ENCODE measurements around the gene COMMD9.
"Not testable (repeated sequence)": the region's sequence is repeated elsewhere in the genome, so short reads cannot be mapped to it uniquely, and the experiment has no call there.

The COMMD9 gene

GRCh38 chr11:36325403-36325802 is 36.2 kb upstream of the COMMD9 start:
- H3K4me3 ChIP-seq (ENCODE audit: control insufficient read depth in 1 of 7, extremely low read depth in 1 of 7, insufficient read depth in 4 of 7, low read depth in 2 of 7, low read length in 6 of 7); H3K36me3 ChIP-seq (ENCODE audit: control insufficient read depth in 4 of 4, insufficient read depth in 4 of 4, low read length in 3 of 4); H3K4me1 ChIP-seq (ENCODE audit: control extremely low read depth in 1 of 4, control insufficient read depth in 4 of 4, insufficient read depth in 4 of 4, low read length in 3 of 4); DNase-seq; H3K27me3 ChIP-seq (replicated peaks in 2 of 5; ENCODE audit: control insufficient read depth in 4 of 5, insufficient read depth in 5 of 5, low read length in 4 of 5); POLR2A ChIA-PET; H3K9me3 ChIP-seq (ENCODE audit: control extremely low read depth in 1 of 5, control insufficient read depth in 4 of 5, insufficient read depth in 2 of 5, low read depth in 1 of 5, low read length in 4 of 5); H3K27ac ChIP-seq (ENCODE audit: insufficient read depth in 1 of 2, low read depth in 1 of 2, low read length in 2 of 2, poor library complexity in 1 of 2, severe bottlenecking in 2 of 2): not testable (repeated sequence)
- CTCF ChIA-PET: interaction anchor here (1.1 kb wide), 1 partner anchor 167 kb away, joined by 3 read pairs; no protein-coding TSS in a partner anchor
- WGBS (ENCODE audit: insufficient coverage): 100% methylated on average over 2 of the region's 5 CpGs

GRCh38 chr11:36324956-36325355 is 35.7 kb upstream of the COMMD9 start:
- not testable (repeated sequence) for H3K27me3 ChIP-seq (replicated peaks in 2 of 5; ENCODE audit: control insufficient read depth in 4 of 5, insufficient read depth in 5 of 5, low read length in 4 of 5)
- CTCF ChIA-PET: interaction anchor here (1.1 kb wide), 1 partner anchor 168 kb away, joined by 3 read pairs; no protein-coding TSS in a partner anchor

GRCh38 chr11:36317992-36318391 is 28.8 kb upstream of the COMMD9 start:
- Histone ChIP-seq H3K36me3 (ENCODE audit: control insufficient read depth in 4 of 4, insufficient read depth in 4 of 4, low read length in 3 of 4) (peaks cover 0 to 2% (median 0%) of the 10 kb centered on the region in 4 experiments), H3K4me3 (ENCODE audit: control insufficient read depth in 1 of 7, extremely low read depth in 1 of 7, insufficient read depth in 4 of 7, low read depth in 2 of 7, low read length in 6 of 7) (no peak overlapping the region), H3K4me1 (ENCODE audit: control extremely low read depth in 1 of 4, control insufficient read depth in 4 of 4, insufficient read depth in 4 of 4, low read length in 3 of 4) (no peaks in the 10 kb centered on the region), H3K9me3 (ENCODE audit: control extremely low read depth in 1 of 5, control insufficient read depth in 4 of 5, insufficient read depth in 2 of 5, low read depth in 1 of 5, low read length in 4 of 5) (no peaks in the 10 kb centered on the region), H3K27ac (ENCODE audit: insufficient read depth in 1 of 2, low read depth in 1 of 2, low read length in 2 of 2, poor library complexity in 1 of 2, severe bottlenecking in 2 of 2) (no peak overlapping the region), H3K27me3 (replicated peaks in 2 of 5; ENCODE audit: control insufficient read depth in 4 of 5, insufficient read depth in 5 of 5, low read length in 4 of 5) (no peaks in the 10 kb centered on the region)
- CTCF ChIA-PET: interaction anchor here (1.1 kb wide), 1 partner anchor 149 kb away, joined by 3 read pairs; no protein-coding TSS in a partner anchor
- DNase-seq: no peak
- POLR2A ChIA-PET: no interaction called here
- WGBS (ENCODE audit: insufficient coverage): no CpG with 5 or more reads among the region's 2 CpGs

More at GRCh38 chr11:36324956-36325355, 35.7 kb upstream of the COMMD9 start:
- H3K27ac ChIP-seq (ENCODE audit: insufficient read depth in 1 of 2, low read depth in 1 of 2, low read length in 2 of 2, poor library complexity in 1 of 2, severe bottlenecking in 2 of 2); H3K4me3 ChIP-seq (ENCODE audit: control insufficient read depth in 1 of 7, extremely low read depth in 1 of 7, insufficient read depth in 4 of 7, low read depth in 2 of 7, low read length in 6 of 7); H3K9me3 ChIP-seq (ENCODE audit: control extremely low read depth in 1 of 5, control insufficient read depth in 4 of 5, insufficient read depth in 2 of 5, low read depth in 1 of 5, low read length in 4 of 5); H3K36me3 ChIP-seq (ENCODE audit: control insufficient read depth in 4 of 4, insufficient read depth in 4 of 4, low read length in 3 of 4); H3K4me1 ChIP-seq (ENCODE audit: control extremely low read depth in 1 of 4, control insufficient read depth in 4 of 4, insufficient read depth in 4 of 4, low read length in 3 of 4); POLR2A ChIA-PET; DNase-seq: not testable (repeated sequence)
- WGBS (ENCODE audit: insufficient coverage): 95% methylated on average over 14 of the region's 15 CpGs

- no peak for DNase-seq
- Histone ChIP-seq H3K27ac (ENCODE audit: insufficient read depth in 1 of 2, low read depth in 1 of 2, low read length in 2 of 2, poor library complexity in 1 of 2, severe bottlenecking in 2 of 2) (no peak overlapping the region), H3K27me3 (replicated peaks in 2 of 5; ENCODE audit: control insufficient read depth in 4 of 5, insufficient read depth in 5 of 5, low read length in 4 of 5) (no peaks in the 10 kb centered on the region), H3K36me3 (ENCODE audit: control insufficient read depth in 4 of 4, insufficient read depth in 4 of 4, low read length in 3 of 4) (no peaks in the 10 kb centered on the region), H3K4me1 (ENCODE audit: control extremely low read depth in 1 of 4, control insufficient read depth in 4 of 4, insufficient read depth in 4 of 4, low read length in 3 of 4) (no peaks in the 10 kb centered on the region), H3K4me3 (ENCODE audit: control insufficient read depth in 1 of 7, extremely low read depth in 1 of 7, insufficient read depth in 4 of 7, low read depth in 2 of 7, low read length in 6 of 7) (no peak overlapping the region), H3K9me3 (ENCODE audit: control extremely low read depth in 1 of 5, control insufficient read depth in 4 of 5, insufficient read depth in 2 of 5, low read depth in 1 of 5, low read length in 4 of 5) (no peaks in the 10 kb centered on the region)
- POLR2A ChIA-PET: no interaction called here
- CTCF ChIA-PET: interaction anchor here (1.3 to 1.6 kb wide), 2 partner anchors 39 to 163 kb away, joined by 3 to 4 read pairs; no protein-coding TSS in a partner anchor
- WGBS (ENCODE audit: insufficient coverage): 97% methylated on average over 3 of the region's 3 CpGs
These were observed 26.8 kb upstream of the COMMD9 start for GRCh38 chr11:36316049-36316448.

- Histone ChIP-seq H3K36me3 (ENCODE audit: control insufficient read depth in 4 of 4, insufficient read depth in 4 of 4, low read length in 3 of 4) (no peaks in the 10 kb centered on the region), H3K27me3 (replicated peaks in 2 of 5; ENCODE audit: control insufficient read depth in 4 of 5, insufficient read depth in 5 of 5, low read length in 4 of 5) (no peaks in the 10 kb centered on the region), H3K4me3 (ENCODE audit: control insufficient read depth in 1 of 7, extremely low read depth in 1 of 7, insufficient read depth in 4 of 7, low read depth in 2 of 7, low read length in 6 of 7) (no peak overlapping the region), H3K9me3 (ENCODE audit: control extremely low read depth in 1 of 5, control insufficient read depth in 4 of 5, insufficient read depth in 2 of 5, low read depth in 1 of 5, low read length in 4 of 5) (no peaks in the 10 kb centered on the region), H3K27ac (ENCODE audit: insufficient read depth in 1 of 2, low read depth in 1 of 2, low read length in 2 of 2, poor library complexity in 1 of 2, severe bottlenecking in 2 of 2) (no peak overlapping the region), H3K4me1 (ENCODE audit: control extremely low read depth in 1 of 4, control insufficient read depth in 4 of 4, insufficient read depth in 4 of 4, low read length in 3 of 4) (no peaks in the 10 kb centered on the region)
- CTCF ChIA-PET: no interaction called here
- POLR2A ChIA-PET: no interaction called here
- no peak for DNase-seq
- WGBS (ENCODE audit: insufficient coverage): 86% methylated on average over 6 of the region's 6 CpGs
These were observed 25.2 kb upstream of the COMMD9 start for GRCh38 chr11:36314434-36314767.

GRCh38 chr11:36313750-36314433 is 24.7 kb upstream of the COMMD9 start:
- POLR2A ChIA-PET: no interaction called here
- 76% methylated on average over 3 of the region's 3 CpGs for WGBS (ENCODE audit: insufficient coverage)
- no peak overlapping the region for H3K27ac ChIP-seq (ENCODE audit: insufficient read depth in 1 of 2, low read depth in 1 of 2, low read length in 2 of 2, poor library complexity in 1 of 2, severe bottlenecking in 2 of 2)

GRCh38 chr11:36312611-36313472 is 23.6 kb upstream of the COMMD9 start:
- Histone ChIP-seq H3K9me3 (ENCODE audit: control extremely low read depth in 1 of 5, control insufficient read depth in 4 of 5, insufficient read depth in 2 of 5, low read depth in 1 of 5, low read length in 4 of 5) (no peaks in the 10 kb centered on the region), H3K4me3 (ENCODE audit: control insufficient read depth in 1 of 7, extremely low read depth in 1 of 7, insufficient read depth in 4 of 7, low read depth in 2 of 7, low read length in 6 of 7) (no peak overlapping the region), H3K36me3 (ENCODE audit: control insufficient read depth in 4 of 4, insufficient read depth in 4 of 4, low read length in 3 of 4) (no peaks in the 10 kb centered on the region), H3K27ac (ENCODE audit: insufficient read depth in 1 of 2, low read depth in 1 of 2, low read length in 2 of 2, poor library complexity in 1 of 2, severe bottlenecking in 2 of 2) (no peak overlapping the region), H3K4me1 (ENCODE audit: control extremely low read depth in 1 of 4, control insufficient read depth in 4 of 4, insufficient read depth in 4 of 4, low read length in 3 of 4) (no peaks in the 10 kb centered on the region), H3K27me3 (replicated peaks in 2 of 5; ENCODE audit: control insufficient read depth in 4 of 5, insufficient read depth in 5 of 5, low read length in 4 of 5) (no peaks in the 10 kb centered on the region)
- no peak for DNase-seq
- 100% methylated on average over 2 of the region's 6 CpGs for WGBS (ENCODE audit: insufficient coverage)
- CTCF ChIA-PET: interaction anchor here (1.2 kb wide), 1 partner anchor 180 kb away, joined by 3 read pairs; no protein-coding TSS in a partner anchor
- POLR2A ChIA-PET: no interaction called here

More at GRCh38 chr11:36313750-36314433, 24.7 kb upstream of the COMMD9 start:
- Histone ChIP-seq H3K4me3 (ENCODE audit: control insufficient read depth in 1 of 7, extremely low read depth in 1 of 7, insufficient read depth in 4 of 7, low read depth in 2 of 7, low read length in 6 of 7) (no peak overlapping the region), H3K9me3 (ENCODE audit: control extremely low read depth in 1 of 5, control insufficient read depth in 4 of 5, insufficient read depth in 2 of 5, low read depth in 1 of 5, low read length in 4 of 5) (no peaks in the 10 kb centered on the region), H3K27me3 (replicated peaks in 2 of 5; ENCODE audit: control insufficient read depth in 4 of 5, insufficient read depth in 5 of 5, low read length in 4 of 5) (no peaks in the 10 kb centered on the region), H3K36me3 (ENCODE audit: control insufficient read depth in 4 of 4, insufficient read depth in 4 of 4, low read length in 3 of 4) (no peaks in the 10 kb centered on the region), H3K4me1 (ENCODE audit: control extremely low read depth in 1 of 4, control insufficient read depth in 4 of 4, insufficient read depth in 4 of 4, low read length in 3 of 4) (no peaks in the 10 kb centered on the region)
- DNase-seq: no peak
- CTCF ChIA-PET: no interaction called here

All from common myeloid progenitor, CD34-positive (primary cell).